ENCODE data around the gene SEMA3G. TPM values are rescaled to one million over a fixed set of nuclear protein-coding genes. Genes with fewer than 3 reads are reported as not detected.

Gene SEMA3G
- total and polyA plus RNA-seq, 11 donors, result 11.4 to 29.0 (median 14.4) TPM

DNA sequence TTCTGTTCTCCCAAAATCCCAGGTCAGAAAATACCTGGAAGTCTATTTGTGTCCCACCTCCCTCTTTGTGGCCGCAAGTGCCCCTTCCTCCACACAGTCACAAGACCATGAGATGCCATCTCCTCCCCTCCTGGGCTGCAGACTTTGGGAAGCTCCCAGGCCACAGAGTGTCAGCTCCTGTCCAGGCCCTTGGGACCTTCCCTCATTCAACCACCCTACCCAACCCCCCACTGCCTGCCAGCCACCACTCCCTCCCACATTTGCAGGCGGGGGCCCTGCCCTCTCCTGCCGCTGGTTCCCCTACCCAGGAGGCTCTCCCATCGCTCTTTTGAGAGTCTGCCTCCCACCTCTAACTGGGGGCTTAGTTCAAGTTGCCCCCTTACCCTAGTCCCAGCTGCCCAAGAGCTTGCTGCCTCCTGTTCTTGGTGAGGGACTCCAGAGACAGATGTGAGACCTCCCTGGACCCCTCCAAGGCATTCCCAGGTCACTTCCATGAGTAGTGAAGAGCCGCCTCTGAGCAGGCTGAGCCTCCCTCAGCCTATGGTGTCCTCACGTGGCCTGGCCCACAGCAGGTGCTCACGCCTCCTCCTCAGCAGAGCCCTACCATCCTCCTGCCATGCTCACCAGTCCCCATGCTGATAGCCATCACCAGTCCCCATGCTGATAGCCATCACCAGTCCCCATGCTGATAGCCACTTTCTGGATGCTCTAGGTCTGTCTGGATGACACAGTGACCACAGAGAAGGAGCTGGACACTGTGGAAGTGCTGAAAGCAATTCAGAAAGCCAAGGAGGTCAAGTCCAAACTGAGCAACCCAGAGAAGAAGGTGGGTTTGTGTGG is 34.4 kb upstream of the SEMA3G start:
- DNase-seq, result peak in 1 of 5 donors; percentile 10
- no peaks in the 10 kb centered on the region for H3K27me3 ChIP-seq

DNA sequence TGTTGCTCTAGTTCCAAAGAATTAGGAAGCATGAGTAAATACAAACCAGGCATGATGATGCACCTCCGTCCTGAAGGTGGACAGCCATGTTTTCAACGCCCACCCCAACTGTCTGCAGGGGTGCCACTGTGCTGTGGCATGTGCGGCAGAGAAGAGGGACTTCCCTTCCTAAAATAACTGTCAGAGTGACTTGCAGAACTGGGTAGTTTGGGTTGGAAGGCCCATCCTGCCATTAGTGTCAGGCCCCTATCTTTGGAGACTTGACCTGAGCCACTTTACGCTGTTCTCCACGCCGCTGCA is 32.8 kb upstream of the SEMA3G start:
- H3K9me3 ChIP-seq, result no peaks in the 10 kb centered on the region
- WGBS, 4 donors, result 83 to 95% (median 92%) methylated on average over 4 to 6 of the region's 6 CpGs
- H3K4me3 ChIP-seq, result no peak overlapping the region
- H3K27ac ChIP-seq, result no peak overlapping the region
- peaks cover 0 to 48% (median 0%) of the 10 kb centered on the region in 12 donors for H3K4me1 ChIP-seq
- H3K27me3 ChIP-seq, result no peaks in the 10 kb centered on the region
- intact Hi-C loops (cut with DNase I), result loop anchor here in 4 of 10 donors (10.0 kb wide), 1 partner anchor 207 kb away; the partner anchor contains the start of genes GNL3 (in 4 of the 4) and PBRM1 (in 4 of the 4)
- TF ChIP-seq POLR2A (IDR thresholded peaks at IDR 0.05), result no peak
- TF ChIP-seq CTCF (IDR thresholded peaks at IDR 0.05), result no peak
- peaks cover 2 to 99% (median 95%) of the 10 kb centered on the region in 9 donors for H3K36me3 ChIP-seq
- DNase-seq (no peak), ATAC-seq (no peak)

More for the DNA sequence above, 34.4 kb upstream of the SEMA3G start:
- Histone ChIP-seq H3K27ac (no peak overlapping the region), H3K4me1 (peaks cover 0 to 45% (median 13%) of the 10 kb centered on the region in 12 donors), H3K9me3 (no peaks in the 10 kb centered on the region), H3K36me3 (peaks cover 2 to 92% (median 87%) of the 10 kb centered on the region in 9 donors), H3K4me3 (no peak overlapping the region)
- no peak for TF ChIP-seq CTCF (IDR thresholded peaks at IDR 0.05)
- no peak for TF ChIP-seq POLR2A (IDR thresholded peaks at IDR 0.05)
- intact Hi-C loops (cut with DNase I), result loop anchor here in 4 of 10 donors (10.0 kb wide), 1 partner anchor 206 kb away; the partner anchor contains the start of genes GNL3 (in 4 of the 4) and PBRM1 (in 4 of the 4)
- WGBS, 4 donors, result 92 to 100% (median 96%) methylated on average over 6 to 7 of the region's 7 CpGs
- ATAC-seq, result no peak

- Histone ChIP-seq H3K4me3 (no peak overlapping the region), H3K4me1 (peaks cover 0 to 53% (median 5%) of the 10 kb centered on the region in 12 donors), H3K36me3 (peaks cover 2 to 99% (median 95%) of the 10 kb centered on the region in 9 donors), H3K9me3 (no peaks in the 10 kb centered on the region), H3K27me3 (no peaks in the 10 kb centered on the region), H3K27ac (peak overlapping the region in 1 of 12 donors; percentile 79)
- DNase-seq (peak in 2 of 5 donors; percentile 18 to 32), ATAC-seq (no peak)
- WGBS, 4 donors, result 92 to 96% (median 94%) methylated on average over 16 of the region's 16 CpGs
- TF ChIP-seq CTCF (IDR thresholded peaks at IDR 0.05), result no peak
- no peak for TF ChIP-seq POLR2A (IDR thresholded peaks at IDR 0.05)
- intact Hi-C loops (cut with DNase I), result loop anchor here in 4 of 10 donors (10.0 kb wide), 1 partner anchor 208 kb away; the partner anchor contains the start of genes GNL3 (in 4 of the 4) and PBRM1 (in 4 of the 4)
These were observed 32.3 kb upstream of the SEMA3G start for GRCh38 chr3:52477076-52477795.

All from heart left ventricle (tissue), 16 donors.